CD14-positive monocyte (primary cell): Measurements from ENCODE around the gene ATXN2. TPM values are rescaled to one million over a fixed set of nuclear protein-coding genes. Genes with fewer than 3 reads are reported as not detected.

Source experiments
- DNase-seq, 3 donors: peaks; one replicate each; pipeline ENCODE4 v3.0.0-alpha.2; 2011 to 2022
- H2AFZ ChIP-seq: 2 replicates; pipeline ENCODE4 v1.6.0; 2012; ENCODE audit warnings: mild to moderate bottlenecking, low read depth, low read length, inconsistent platforms; ENCODE audit not compliant: insufficient read depth, poor library complexity, severe bottlenecking
- H3K27ac ChIP-seq, 2 donors: 1 replicate in 1 of 2; 2 replicates in 1 of 2; pipeline ENCODE4 v1.5.1; 2012 to 2013; ENCODE audit warnings: low read length in 2 of 2, control low read depth in 1 of 2, inconsistent platforms in 1 of 2, low read depth in 1 of 2, mild to moderate bottlenecking in 1 of 2
- H3K27me3 ChIP-seq, 2 donors: one replicate each; pipeline versions ENCODE4 v1.6.0 to v1.6.1; 2011 to 2013; ENCODE audit warnings: low read length in 2 of 2; ENCODE audit not compliant: control insufficient read depth in 2 of 2, insufficient read depth in 2 of 2
- H3K36me3 ChIP-seq, 2 donors: replicated peaks in 1 of 2; 1 replicate in 1 of 2; 2 replicates in 1 of 2; pipeline versions ENCODE4 v1.5.1 to v1.6.1; 2012 to 2013; ENCODE audit warnings: low read length in 2 of 2, control low read depth in 1 of 2, inconsistent platforms in 1 of 2, mild to moderate bottlenecking in 1 of 2; ENCODE audit not compliant: insufficient read depth in 2 of 2, control insufficient read depth in 1 of 2
- H3K4me1 ChIP-seq, 2 donors: 1 replicate in 1 of 2; 2 replicates in 1 of 2; pipeline versions ENCODE4 v1.5.1 to v1.6.1; 2012 to 2013; ENCODE audit warnings: low read length in 2 of 2, control low read depth in 1 of 2, inconsistent platforms in 1 of 2, mild to moderate bottlenecking in 1 of 2, moderate library complexity in 1 of 2; ENCODE audit not compliant: insufficient read depth in 2 of 2, control insufficient read depth in 1 of 2
- H3K4me2 ChIP-seq: replicated peaks from 2 replicates; pipeline ENCODE3; 2012; ENCODE audit warnings: low read length, moderate library complexity, mild to moderate bottlenecking; ENCODE audit not compliant: poor library complexity, severe bottlenecking; ENCODE audit errors: extremely low read depth
- H3K4me3 ChIP-seq, 3 experiments: fragments of 200-600 bp in 1 of 3; sonication (generic) in 1 of 3; replicated peaks in 1 of 3; 1 replicate in 2 of 3; 2 replicates in 1 of 3; pipeline ENCODE4 v1.5.1; 2011 to 2013; ENCODE audit warnings: low read length in 3 of 3, mild to moderate bottlenecking in 3 of 3, control low read depth in 2 of 3, low read depth in 2 of 3, inconsistent platforms in 1 of 3, moderate library complexity in 1 of 3
- H3K79me2 ChIP-seq: 2 replicates; pipeline ENCODE4 v1.6.0; 2012; ENCODE audit warnings: mild to moderate bottlenecking, control low read depth, inconsistent platforms, low read length, moderate library complexity; ENCODE audit not compliant: insufficient read depth
- H3K9ac ChIP-seq: 2 replicates; pipeline ENCODE4 v1.6.0; 2017; ENCODE audit warnings: low read length, mild to moderate bottlenecking; ENCODE audit not compliant: insufficient read depth, poor library complexity, severe bottlenecking
- H3K9me3 ChIP-seq, 2 donors: replicated peaks in 1 of 2; 1 replicate in 1 of 2; 2 replicates in 1 of 2; pipeline versions ENCODE4 v1.5.1 to v1.6.1; 2012 to 2013; ENCODE audit warnings: low read length in 2 of 2, control low read depth in 1 of 2; ENCODE audit not compliant: control insufficient read depth in 1 of 2, insufficient read depth in 1 of 2
- H4K20me1 ChIP-seq: 2 replicates; pipeline ENCODE4 v1.6.0; 2012; ENCODE audit warnings: mild to moderate bottlenecking, low read length, control low read depth, moderate library complexity; ENCODE audit not compliant: insufficient read depth
- H3K27ac Mint-ChIP-seq, 7 donors: one replicate each; pipeline ENCODE4 v1.8.0; 2020; ENCODE audit warnings: mild to moderate bottlenecking in 7 of 7, mixed read lengths in 7 of 7, moderate library complexity in 6 of 7, inconsistent platforms in 2 of 7
- H3K27me3 Mint-ChIP-seq, 3 donors: one replicate each; pipeline ENCODE4 v1.8.0; 2021 to 2022; ENCODE audit warnings: low read depth in 3 of 3, mild to moderate bottlenecking in 3 of 3, mixed read lengths in 3 of 3, moderate library complexity in 3 of 3, inconsistent platforms in 1 of 3
- H3K36me3 Mint-ChIP-seq, 2 donors: one replicate each; pipeline ENCODE4 v1.8.0; 2020; ENCODE audit warnings: mixed read lengths in 2 of 2, inconsistent platforms in 1 of 2, mild to moderate bottlenecking in 1 of 2
- H3K4me1 Mint-ChIP-seq: one replicate; pipeline ENCODE4 v1.8.0; 2020; ENCODE audit warnings: mild to moderate bottlenecking, mixed read lengths
- H3K4me3 Mint-ChIP-seq, 2 donors: one replicate each; pipeline ENCODE4 v1.8.0; 2020; ENCODE audit warnings: mild to moderate bottlenecking in 2 of 2, mixed read lengths in 2 of 2, moderate library complexity in 1 of 2
- H3K9me3 Mint-ChIP-seq, 7 donors: one replicate each; pipeline ENCODE4 v1.8.0; 2020 to 2022; ENCODE audit warnings: mixed read lengths in 7 of 7, mild to moderate bottlenecking in 6 of 7, moderate library complexity in 6 of 7, inconsistent platforms in 2 of 7
- WGBS: methylation state at CpG from one replicate; pipeline ENCODE4 v1.1.5; 2013; ENCODE audit warnings: missing lambda C conversion rate; ENCODE audit not compliant: insufficient coverage; 5-methylcytosine and 5-hydroxymethylcytosine counted together
- intact Hi-C, 2 donors: fragments of 100-400 bp; cut with micrococcal nuclease; formaldehyde crosslinking; loops; one replicate each; pipeline versions ENCODE4 v1.15.0 to v1.15.1; 2023
- polyA plus RNA-seq, 3 donors: library from polyadenylated mRNA; depleted of rRNA in 1 of 3; unstranded in 2 of 3; stranded (reverse) in 1 of 3; fragments of 300-500 nt in 2 of 3; fragments of >200 nt in 1 of 3; fragmentation: Illumina TruSeq in 2 of 3; gene quantifications; 1 replicate in 2 of 3; 2 replicates in 1 of 3; pipeline ENCODE4 v1.2.3, GENCODE V29; 2012 to 2021
- TF ChIP-seq, protein P1 (sequence below): fragments of 200-600 bp; IDR thresholded peaks from one replicate; pipeline ENCODE4 v1.8.0; 2022; ENCODE audit warnings: antibody characterized with exemption, mild to moderate bottlenecking

Gene ATXN2
- polyA plus RNA-seq, 3 donors, result 4.3 to 28.8 (median 11.9) TPM

- H3K9ac ChIP-seq, result no peak overlapping the region
- H3K27ac ChIP-seq, result peak overlapping the region; percentile 37 to 48
- Mint-ChIP-seq H3K27me3 (no peaks in the 10 kb centered on the region), H3K9me3 (peaks cover 0 to 1% (median 0%) of the 10 kb centered on the region in 7 donors), H3K4me1 (peaks cover 58% of the 10 kb centered on the region), H3K36me3 (peaks cover 46 to 69% of the 10 kb centered on the region in 2 donors), H3K27ac (peak overlapping the region; percentile 26 to 91 (median 80)), H3K4me3 (no peak overlapping the region)
- H4K20me1 ChIP-seq, result peaks cover 100% of the 10 kb centered on the region
- intact Hi-C loops, result no loop called here
- no peaks in the 10 kb centered on the region for H3K27me3 ChIP-seq
- no peak overlapping the region for H3K4me3 ChIP-seq
- peak overlapping the region; percentile 1 for H3K4me2 ChIP-seq
- WGBS, result 90% methylated on average over 6 of the region's 6 CpGs
- no peak for DNase-seq
- no peak overlapping the region for H2AFZ ChIP-seq
- TF ChIP-seq, protein P1, sequence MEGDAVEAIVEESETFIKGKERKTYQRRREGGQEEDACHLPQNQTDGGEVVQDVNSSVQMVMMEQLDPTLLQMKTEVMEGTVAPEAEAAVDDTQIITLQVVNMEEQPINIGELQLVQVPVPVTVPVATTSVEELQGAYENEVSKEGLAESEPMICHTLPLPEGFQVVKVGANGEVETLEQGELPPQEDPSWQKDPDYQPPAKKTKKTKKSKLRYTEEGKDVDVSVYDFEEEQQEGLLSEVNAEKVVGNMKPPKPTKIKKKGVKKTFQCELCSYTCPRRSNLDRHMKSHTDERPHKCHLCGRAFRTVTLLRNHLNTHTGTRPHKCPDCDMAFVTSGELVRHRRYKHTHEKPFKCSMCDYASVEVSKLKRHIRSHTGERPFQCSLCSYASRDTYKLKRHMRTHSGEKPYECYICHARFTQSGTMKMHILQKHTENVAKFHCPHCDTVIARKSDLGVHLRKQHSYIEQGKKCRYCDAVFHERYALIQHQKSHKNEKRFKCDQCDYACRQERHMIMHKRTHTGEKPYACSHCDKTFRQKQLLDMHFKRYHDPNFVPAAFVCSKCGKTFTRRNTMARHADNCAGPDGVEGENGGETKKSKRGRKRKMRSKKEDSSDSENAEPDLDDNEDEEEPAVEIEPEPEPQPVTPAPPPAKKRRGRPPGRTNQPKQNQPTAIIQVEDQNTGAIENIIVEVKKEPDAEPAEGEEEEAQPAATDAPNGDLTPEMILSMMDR, result peak; percentile 30
- H3K36me3 ChIP-seq, result peaks cover 55 to 74% of the 10 kb centered on the region in 2 donors
- peaks cover 99% of the 10 kb centered on the region for H3K79me2 ChIP-seq
- no peaks in the 10 kb centered on the region for H3K9me3 ChIP-seq
- peaks cover 59 to 62% of the 10 kb centered on the region in 2 donors for H3K4me1 ChIP-seq
Observed at GRCh38 chr12:111424793-111425251, 174.3 kb downstream of the ATXN2 start.

DNA sequence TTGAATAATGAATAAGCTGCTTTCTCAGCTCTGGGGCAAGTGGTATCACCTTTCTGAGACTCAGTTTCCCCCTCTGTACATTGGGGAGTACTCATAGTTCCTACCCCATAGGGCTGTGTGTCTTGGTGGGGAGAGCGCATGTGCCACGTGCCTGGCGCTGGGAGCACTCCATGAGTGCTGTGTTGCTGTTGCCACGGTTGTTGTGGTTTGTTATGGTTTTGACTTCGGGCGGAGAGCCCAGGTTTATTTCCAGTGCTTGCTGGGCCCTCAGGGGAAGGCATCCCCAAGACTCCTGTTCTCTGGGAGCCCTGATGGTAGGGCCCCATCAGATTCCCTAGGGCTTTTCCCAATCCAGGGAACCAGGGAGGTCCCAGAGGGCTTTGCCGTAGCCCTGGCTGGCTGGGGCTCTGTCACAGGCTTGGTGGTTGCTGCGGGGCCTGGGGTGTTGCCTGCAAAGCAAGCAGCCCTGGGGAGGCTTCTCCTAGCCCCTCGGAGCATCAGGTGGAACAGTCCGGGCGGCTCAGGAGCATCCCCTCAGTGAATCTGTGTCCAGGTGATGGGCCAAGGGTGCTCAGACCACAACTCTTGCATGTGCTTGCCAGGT, 174.8 kb downstream of the ATXN2 start:
- 78% methylated on average over 9 of the region's 11 CpGs for WGBS
- no peak overlapping the region for H3K4me3 Mint-ChIP-seq
- H3K36me3 Mint-ChIP-seq, result peaks cover 49 to 75% of the 10 kb centered on the region in 2 donors
- H3K27ac Mint-ChIP-seq, result peak overlapping the region in 6 of 7 donors; percentile 8 to 83 (median 57)
- Histone ChIP-seq H3K4me2 (no peak overlapping the region), H3K79me2 (peaks cover 99% of the 10 kb centered on the region), H3K9ac (no peak overlapping the region), H3K27ac (peak overlapping the region; percentile 37 to 48), H3K4me1 (peaks cover 54 to 56% of the 10 kb centered on the region in 2 donors), H3K4me3 (no peak overlapping the region), H3K36me3 (peaks cover 60 to 79% of the 10 kb centered on the region in 2 donors), H3K27me3 (no peaks in the 10 kb centered on the region), H2AFZ (no peak overlapping the region), H4K20me1 (peaks cover 100% of the 10 kb centered on the region), H3K9me3 (no peaks in the 10 kb centered on the region)
- no peaks in the 10 kb centered on the region for H3K27me3 Mint-ChIP-seq
- TF ChIP-seq, protein P1, result no peak
- peaks cover 53% of the 10 kb centered on the region for H3K4me1 Mint-ChIP-seq
- H3K9me3 Mint-ChIP-seq, result peaks cover 0 to 1% (median 0%) of the 10 kb centered on the region in 7 donors
- peak in 1 of 3 donors; percentile 3 for DNase-seq
- intact Hi-C loops, result no loop called here
